MCF 10A (cell line): ENCODE results near the gene ASCC1. TPM values are rescaled to one million over a fixed set of nuclear protein-coding genes. Genes with fewer than 3 reads are reported as not detected.

Experiments
- BruUV-seq: library from RNA; stranded (reverse); fragments of 400-500 nt; replicated peaks from 2 replicates; lab custom pipeline; 2021; lab: Mats Ljungman, UMichigan
- CTCF ChIA-PET: fragments of 300-600 bp; sonication (Branson Sonifier 250); formaldehyde crosslinking; extraction: SDS; loops from one replicate; lab custom pipeline; 2021; ENCODE audit warnings: antibody characterized with exemption, inconsistent platforms; lab: Yijun Ruan, JAX
- POLR2A ChIA-PET: fragments of 300-600, 350-650 bp; sonication (Branson Sonifier 250); formaldehyde crosslinking; extraction: SDS; loops from one replicate; lab custom pipeline; 2020; ENCODE audit warnings: antibody characterized with exemption, inconsistent platforms; lab: Yijun Ruan, JAX
- DNase-seq: peaks from one replicate; pipeline ENCODE4 v3.0.0-alpha.2; 2018; ENCODE audit not compliant: unreplicated experiment
- H3K27ac Mint-ChIP-seq: one replicate; pipeline ENCODE4 v1.8.0; 2022; ENCODE audit warnings: mild to moderate bottlenecking, low read depth, mixed read lengths; ENCODE audit not compliant: unreplicated experiment
- H3K27me3 Mint-ChIP-seq: one replicate; pipeline ENCODE4 v1.8.0; 2022; ENCODE audit warnings: mixed read lengths; ENCODE audit not compliant: insufficient read depth, unreplicated experiment
- H3K36me3 Mint-ChIP-seq: one replicate; pipeline ENCODE4 v1.8.0; 2022; ENCODE audit warnings: mild to moderate bottlenecking, moderate library complexity, mixed read lengths; ENCODE audit not compliant: insufficient read depth, unreplicated experiment
- H3K4me1 Mint-ChIP-seq: one replicate; pipeline ENCODE4 v1.8.0; 2022; ENCODE audit warnings: mixed read lengths; ENCODE audit not compliant: insufficient read depth, unreplicated experiment
- H3K4me3 Mint-ChIP-seq: one replicate; pipeline ENCODE4 v1.8.0; 2022; ENCODE audit warnings: mild to moderate bottlenecking, moderate library complexity, mixed read lengths; ENCODE audit not compliant: unreplicated experiment
- H3K9me3 Mint-ChIP-seq: one replicate; pipeline ENCODE4 v1.8.0; 2022; ENCODE audit warnings: mixed read lengths; ENCODE audit not compliant: unreplicated experiment
- CTCF ChIP-seq: fragments of 200-600 bp; IDR thresholded peaks from one replicate; pipeline ENCODE4 v1.8.0; 2022; ENCODE audit warnings: antibody characterized with exemption, mild to moderate bottlenecking; ENCODE audit not compliant: unreplicated experiment
- intact Hi-C: fragments of 100-400 bp; cut with micrococcal nuclease; formaldehyde crosslinking; loops from 2 replicates; pipeline ENCODE4 v1.14.1; 2022
- total RNA-seq: library from RNA; stranded (reverse); gene quantifications from 2 replicates; pipeline ENCODE4 v1.2.3, GENCODE V29; 2022

The ASCC1 gene
- total RNA-seq, 1 experiment from 2014 or later = 26.3 TPM

- Mint-ChIP-seq H3K27ac (no peak overlapping the region), H3K9me3 (no peaks in the 10 kb centered on the region), H3K36me3 (no peaks in the 10 kb centered on the region), H3K4me3 (no peak overlapping the region), H3K27me3 (peaks cover 12% of the 10 kb centered on the region), H3K4me1 (peaks cover 5% of the 10 kb centered on the region)
- no peak for TF ChIP-seq CTCF
- DNase-seq = no peak
- intact Hi-C loops = no loop called here
- CTCF ChIA-PET = interaction anchor here (0.6 to 1.8 kb wide), 4 partner anchors 13 to 256 kb away, joined by 3 to 6 read pairs (median 4); no protein-coding TSS in a partner anchor
- BruUV-seq = no TSS peak
- POLR2A ChIA-PET = interaction anchor here (0.7 kb wide), 1 partner anchor 23 kb away, joined by 3 read pairs; no protein-coding TSS in a partner anchor
Observed at GRCh38 chr10:72062382-72062781, 153.7 kb downstream of the ASCC1 start.

- no peak overlapping the region for H3K4me3 Mint-ChIP-seq
- H3K27ac Mint-ChIP-seq = no peak overlapping the region
- no TSS peak for BruUV-seq
- ChIA-PET CTCF (interaction anchor here (0.6 to 1.3 kb wide), 5 partner anchors 8 to 255 kb away, joined by 3 to 4 read pairs (median 3); no protein-coding TSS in a partner anchor), POLR2A (interaction anchor here (0.6 to 0.7 kb wide), 2 partner anchors 24 to 51 kb away, joined by 3 read pairs; no protein-coding TSS in a partner anchor)
- intact Hi-C loops = no loop called here
- H3K27me3 Mint-ChIP-seq = peaks cover 12% of the 10 kb centered on the region
- H3K4me1 Mint-ChIP-seq = peaks cover 5% of the 10 kb centered on the region
- TF ChIP-seq CTCF = no peak
- DNase-seq = no peak
- no peaks in the 10 kb centered on the region for H3K36me3 Mint-ChIP-seq
- H3K9me3 Mint-ChIP-seq = no peaks in the 10 kb centered on the region
Observed at GRCh38 chr10:72061930-72062329, 154.1 kb downstream of the ASCC1 start.

GRCh38 chr10:72061491-72061890, 154.6 kb downstream of the ASCC1 start:
- Mint-ChIP-seq H3K9me3 (no peaks in the 10 kb centered on the region), H3K4me3 (no peak overlapping the region), H3K36me3 (no peaks in the 10 kb centered on the region), H3K27me3 (peaks cover 12% of the 10 kb centered on the region), H3K27ac (no peak overlapping the region), H3K4me1 (peaks cover 5% of the 10 kb centered on the region)
- CTCF ChIA-PET = interaction anchor here (0.6 to 2.1 kb wide), 5 partner anchors 8 to 167 kb away, joined by 3 to 7 read pairs (median 3); no protein-coding TSS in a partner anchor
- intact Hi-C loops = no loop called here
- no TSS peak for BruUV-seq
- POLR2A ChIA-PET = interaction anchor here (0.6 to 0.7 kb wide), 2 partner anchors 24 to 50 kb away, joined by 3 read pairs; no protein-coding TSS in a partner anchor
- DNase-seq = no peak
- peak; percentile 14 for TF ChIP-seq CTCF

GRCh38 chr10:72059843-72060822, 155.9 kb downstream of the ASCC1 start:
- Mint-ChIP-seq H3K4me3 (no peak overlapping the region), H3K36me3 (no peaks in the 10 kb centered on the region), H3K27me3 (peaks cover 12% of the 10 kb centered on the region), H3K27ac (peak overlapping the region; percentile 36), H3K9me3 (no peaks in the 10 kb centered on the region), H3K4me1 (peaks cover 5% of the 10 kb centered on the region)
- TF ChIP-seq CTCF = no peak
- CTCF ChIA-PET = interaction anchor here (2.1 kb wide), 1 partner anchor 11 kb away, joined by 7 read pairs; no protein-coding TSS in a partner anchor
- POLR2A ChIA-PET = interaction anchor here (0.7 to 1.1 kb wide), 3 partner anchors 67 to 729 kb away, joined by 3 to 5 read pairs (median 3); no protein-coding TSS in a partner anchor
- DNase-seq = no peak
- intact Hi-C loops = no loop called here
- BruUV-seq = no TSS peak
